Measurements from ENCODE around the gene TTC31.
A peak's percentile ranks its signal among the peaks of the same experiment; 100 is the strongest.
"Not testable (repeated sequence)": the region's sequence is repeated elsewhere in the genome, so short reads cannot be mapped to it uniquely, and the experiment has no call there.

TTC31 gene

DNA sequence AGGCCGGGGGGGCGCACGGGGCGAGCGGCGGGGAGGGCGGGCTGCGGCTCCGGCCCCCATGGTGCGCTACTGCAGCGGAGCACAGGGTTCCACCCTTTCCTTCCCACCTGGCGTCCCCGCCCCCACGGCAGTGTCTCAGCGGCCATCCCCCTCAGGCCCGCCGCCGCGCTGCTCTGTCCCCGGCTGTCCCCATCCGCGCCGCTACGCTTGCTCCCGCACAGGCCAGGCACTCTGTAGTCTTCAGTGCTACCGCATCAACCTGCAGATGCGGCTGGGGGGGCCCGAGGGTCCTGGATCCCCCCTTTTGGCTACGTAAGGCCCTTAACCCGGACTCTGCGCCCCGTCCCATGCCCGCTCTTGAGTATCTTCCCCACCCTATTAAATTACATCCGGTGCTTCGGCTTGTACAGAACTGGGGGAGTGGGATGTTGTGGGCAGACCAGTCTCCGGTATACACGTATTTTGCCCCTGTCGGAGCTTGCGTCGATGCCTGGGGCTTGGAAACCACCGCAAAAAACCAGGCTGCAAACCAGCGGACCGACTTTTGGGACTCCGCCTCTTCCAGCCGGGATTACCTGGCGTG, 25.2 kb upstream of the TTC31 start:
- peak; percentile 86 for DNase-seq

DNA sequence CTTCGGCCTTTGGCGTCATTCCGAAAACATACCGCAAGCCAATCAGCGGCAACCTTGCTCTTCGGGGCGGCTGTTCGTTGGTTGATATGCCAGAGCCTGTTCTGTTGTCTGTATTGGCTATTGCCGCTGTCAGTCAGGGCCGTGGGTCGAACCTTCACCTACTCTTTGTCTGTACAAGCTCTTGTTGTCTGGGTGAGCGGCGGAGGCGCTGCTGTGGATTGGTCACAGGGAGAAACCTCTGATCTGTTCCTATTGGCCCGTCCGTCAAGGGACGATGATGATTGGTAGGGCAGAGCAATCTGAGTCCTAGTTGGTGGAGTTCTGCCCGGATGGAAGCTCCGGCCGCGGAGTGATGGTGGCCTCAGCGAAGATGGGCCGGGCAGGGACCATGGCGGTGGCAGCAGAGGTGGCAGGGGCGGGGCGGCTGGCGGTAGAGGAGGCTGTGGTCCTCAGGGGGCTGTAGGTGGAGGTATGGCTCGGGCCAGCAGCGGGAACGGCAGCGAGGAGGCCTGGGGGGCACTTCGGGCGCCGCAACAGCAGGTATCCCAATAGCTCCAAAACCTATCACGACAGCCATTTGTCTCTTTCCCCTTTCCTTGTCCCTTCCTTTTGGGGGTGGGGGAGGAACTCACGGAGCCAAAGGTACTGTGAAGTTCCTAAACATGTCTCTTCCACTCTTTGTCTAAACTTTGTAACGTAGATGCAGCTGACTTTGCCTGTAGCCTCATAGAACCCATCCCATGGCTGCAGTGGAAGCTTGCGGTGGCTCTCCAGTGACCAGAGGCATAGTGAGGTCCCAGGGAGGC, 24.5 kb upstream of the TTC31 start, which contains the start of gene WBP1:
WBP1 (plus strand) TSS at position 307 of the 806 bp plus-strand sequence; CDS start at position 472, 165 bp downstream.
- peak; percentile 98 for DNase-seq

DNA sequence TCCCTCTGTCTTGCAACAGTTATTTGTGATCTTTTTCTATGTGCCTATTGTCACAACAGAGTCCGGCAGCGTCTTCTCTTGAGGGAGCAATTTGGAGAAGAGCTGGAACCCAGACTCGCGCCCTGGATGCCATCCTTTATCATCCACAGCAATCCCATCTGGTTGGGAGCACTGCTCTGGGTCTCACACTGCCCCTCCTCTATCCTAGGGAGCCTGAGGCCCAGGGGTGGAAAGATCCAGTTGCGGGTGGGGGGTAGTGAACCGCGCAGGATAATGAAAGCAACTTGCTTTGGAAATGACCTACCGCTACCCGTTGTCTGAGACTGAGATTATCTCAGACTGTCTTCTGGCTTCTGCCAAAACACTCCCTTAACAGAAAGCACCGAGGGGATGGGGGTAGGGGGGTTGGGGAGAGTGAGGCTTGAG, 23.9 kb upstream of the TTC31 start:
- peak; percentile 12 for DNase-seq

DNA sequence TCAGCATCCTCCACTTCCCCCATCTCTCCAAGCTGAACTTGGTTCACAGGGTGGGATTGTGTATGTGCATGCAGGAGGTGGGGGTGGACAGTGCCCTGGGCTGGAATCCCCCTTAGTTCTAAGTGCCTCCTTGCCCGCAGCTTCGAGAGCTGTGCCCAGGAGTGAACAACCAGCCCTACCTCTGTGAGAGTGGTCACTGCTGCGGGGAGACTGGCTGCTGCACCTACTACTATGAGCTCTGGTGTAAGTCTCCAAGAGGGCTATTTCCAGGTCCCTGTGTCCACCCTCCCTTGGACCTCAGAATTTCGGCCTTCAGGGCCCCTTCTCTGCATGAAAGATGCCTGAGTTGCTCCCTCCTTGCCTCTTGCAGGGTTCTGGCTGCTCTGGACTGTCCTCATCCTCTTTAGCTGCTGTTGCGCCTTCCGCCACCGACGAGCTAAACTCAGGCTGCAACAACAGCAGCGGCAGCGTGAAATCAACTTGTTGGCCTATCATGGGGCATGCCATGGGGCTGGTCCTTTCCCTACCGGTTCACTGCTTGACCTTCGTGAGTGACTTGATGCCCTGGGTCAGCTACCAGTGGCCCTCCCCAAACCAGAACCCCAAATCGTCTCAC, 23.3 kb upstream of the TTC31 start:
- DNase-seq, result not testable (repeated sequence)

DNA sequence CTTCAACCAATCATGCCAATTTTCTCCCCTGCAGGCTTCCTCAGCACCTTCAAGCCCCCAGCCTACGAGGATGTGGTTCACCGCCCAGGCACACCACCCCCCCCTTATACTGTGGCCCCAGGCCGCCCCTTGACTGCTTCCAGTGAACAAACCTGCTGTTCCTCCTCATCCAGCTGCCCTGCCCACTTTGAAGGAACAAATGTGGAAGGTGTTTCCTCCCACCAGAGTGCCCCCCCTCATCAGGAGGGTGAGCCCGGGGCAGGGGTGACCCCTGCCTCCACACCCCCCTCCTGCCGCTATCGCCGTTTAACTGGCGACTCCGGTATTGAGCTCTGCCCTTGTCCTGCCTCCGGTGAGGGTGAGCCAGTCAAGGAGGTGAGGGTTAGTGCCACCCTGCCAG, 22.7 kb upstream of the TTC31 start:
- DNase-seq, result not testable (repeated sequence)

DNA sequence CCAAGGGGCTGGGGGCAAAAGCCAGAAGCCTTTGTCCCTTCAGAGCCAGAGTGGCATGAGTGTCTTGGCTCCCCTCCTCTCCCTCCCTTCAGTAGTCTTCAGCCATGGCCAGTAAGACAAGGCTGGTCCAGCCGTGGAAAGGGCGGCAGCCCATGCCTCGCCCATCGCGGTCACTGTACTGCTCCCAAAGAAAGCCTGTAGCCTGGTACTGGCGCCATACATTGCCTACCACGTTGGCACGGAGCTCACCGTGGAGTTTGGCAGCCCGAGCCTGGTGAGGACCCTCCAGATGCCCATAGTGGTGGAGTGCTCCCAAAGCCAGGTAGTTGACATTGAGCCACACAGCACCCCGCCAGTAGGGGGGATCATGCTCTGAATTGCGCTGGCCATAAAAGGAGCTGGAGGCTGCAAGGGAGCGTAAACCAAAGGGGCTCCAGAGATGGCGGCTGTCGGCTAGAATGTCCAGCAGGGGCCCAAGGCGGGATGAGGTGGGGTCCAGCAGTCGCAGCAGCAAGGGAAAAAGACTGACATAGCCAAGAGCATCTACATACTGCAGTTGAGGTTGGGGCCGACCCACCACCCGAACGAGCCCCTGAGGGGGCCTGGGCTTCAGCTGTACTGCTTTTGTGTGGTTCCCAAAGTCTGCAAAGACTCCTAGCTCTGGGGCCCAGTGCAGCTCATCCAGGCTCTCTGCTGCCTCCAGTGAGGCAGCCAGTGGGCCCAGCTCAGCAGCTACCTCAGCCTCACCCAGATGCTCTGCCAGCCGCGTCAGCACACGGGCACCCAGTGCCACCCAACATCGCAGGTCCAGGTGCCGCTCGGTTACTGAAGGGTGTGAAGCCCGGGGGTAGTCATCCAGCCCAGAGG, 21.5 kb upstream of the TTC31 start:
- DNase-seq, result no peak

DNA sequence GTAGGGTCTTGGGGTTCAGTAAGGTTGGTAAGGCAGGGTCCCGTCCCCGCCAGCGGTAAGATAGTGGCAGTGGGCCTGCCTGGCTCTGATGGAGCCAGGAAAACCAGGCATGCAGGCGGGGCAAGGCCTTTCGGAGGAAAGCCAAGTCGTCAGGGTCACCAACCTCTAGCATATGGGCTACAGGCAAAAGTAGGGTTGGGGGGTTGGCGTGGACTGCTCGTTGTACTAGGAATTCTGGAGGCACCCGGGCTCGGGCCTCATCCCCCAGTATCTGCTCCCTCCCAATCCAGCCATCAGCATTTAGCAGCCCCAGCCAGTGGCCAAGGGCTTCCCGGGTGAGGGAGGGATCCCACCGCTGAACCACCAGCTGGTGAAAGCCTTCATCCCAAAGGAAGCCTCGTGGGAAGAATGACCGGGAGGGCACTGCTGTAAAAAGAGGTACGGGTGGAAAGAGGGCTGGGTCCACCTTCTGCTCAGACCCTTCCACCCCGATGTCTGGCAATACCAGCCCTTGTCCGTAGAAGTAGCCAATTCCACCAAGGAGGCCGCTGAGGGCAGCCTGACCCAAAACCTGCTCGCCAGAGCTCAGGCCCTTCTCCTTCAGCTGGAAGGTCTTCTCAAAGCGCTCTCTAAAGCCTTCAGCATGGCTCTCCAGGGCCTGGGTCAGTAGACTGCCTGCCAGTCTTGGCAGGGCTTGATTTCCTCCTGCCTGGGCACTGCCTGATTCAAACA, 20.7 kb upstream of the TTC31 start:
- no peak for DNase-seq

DNA sequence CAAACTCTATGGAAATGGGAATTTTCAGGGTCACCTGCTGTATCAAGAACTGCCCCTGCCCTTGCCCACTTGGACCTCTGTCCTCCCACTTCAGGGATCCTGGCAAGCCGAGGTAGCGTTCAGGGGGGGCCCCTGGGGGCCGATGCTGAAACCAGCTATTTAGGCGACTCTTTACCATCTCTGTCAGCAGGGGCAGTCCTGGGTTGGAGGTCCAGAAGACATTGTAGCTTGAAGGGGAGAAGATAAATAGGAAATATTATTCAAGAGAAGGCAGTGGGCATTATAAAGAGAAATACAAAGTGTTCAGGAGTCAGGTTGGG, 20.1 kb upstream of the TTC31 start:
- no peak for DNase-seq

DNA sequence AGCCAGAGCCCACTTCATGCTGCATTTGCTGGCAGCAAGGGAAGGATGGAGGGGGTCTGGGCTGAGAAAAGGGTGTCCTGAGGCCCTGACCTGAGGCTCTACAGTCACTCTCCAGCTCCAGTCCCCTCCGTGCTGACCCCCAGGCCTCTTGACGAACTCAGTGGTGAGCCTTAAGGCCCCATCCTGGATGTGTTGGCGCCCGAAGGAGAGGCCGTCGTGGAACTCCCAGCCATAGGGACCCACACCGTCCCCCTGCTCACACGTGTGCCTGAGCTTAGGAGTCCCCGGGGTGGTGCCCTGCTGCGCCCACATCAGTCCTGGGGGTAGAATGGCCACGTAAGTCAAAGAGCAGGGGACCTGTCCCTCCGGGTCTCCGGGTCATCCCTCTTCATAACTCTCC, 18.5 kb upstream of the TTC31 start:
- peak; percentile 11 for DNase-seq

DNA sequence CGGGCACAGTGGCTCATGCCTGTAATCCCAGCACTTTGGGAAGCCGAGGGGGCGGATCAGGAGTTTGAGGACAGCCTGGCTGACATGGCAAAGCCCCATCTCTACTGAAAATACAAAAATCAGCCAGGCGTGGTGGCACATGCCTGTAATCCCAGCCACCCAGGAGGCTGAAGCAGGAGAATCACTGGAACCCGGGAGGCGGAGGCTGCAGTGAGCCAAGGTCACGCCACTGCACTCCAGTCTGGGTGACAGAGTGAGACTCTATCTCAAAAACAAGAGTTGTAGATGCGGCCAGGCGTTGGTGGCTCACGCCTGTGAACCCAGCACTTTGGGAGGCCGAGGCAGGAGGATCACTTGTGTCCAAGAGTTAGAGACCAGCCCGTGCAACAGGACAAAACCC, 12.1 kb upstream of the TTC31 start:
- not testable (repeated sequence) for DNase-seq

DNA sequence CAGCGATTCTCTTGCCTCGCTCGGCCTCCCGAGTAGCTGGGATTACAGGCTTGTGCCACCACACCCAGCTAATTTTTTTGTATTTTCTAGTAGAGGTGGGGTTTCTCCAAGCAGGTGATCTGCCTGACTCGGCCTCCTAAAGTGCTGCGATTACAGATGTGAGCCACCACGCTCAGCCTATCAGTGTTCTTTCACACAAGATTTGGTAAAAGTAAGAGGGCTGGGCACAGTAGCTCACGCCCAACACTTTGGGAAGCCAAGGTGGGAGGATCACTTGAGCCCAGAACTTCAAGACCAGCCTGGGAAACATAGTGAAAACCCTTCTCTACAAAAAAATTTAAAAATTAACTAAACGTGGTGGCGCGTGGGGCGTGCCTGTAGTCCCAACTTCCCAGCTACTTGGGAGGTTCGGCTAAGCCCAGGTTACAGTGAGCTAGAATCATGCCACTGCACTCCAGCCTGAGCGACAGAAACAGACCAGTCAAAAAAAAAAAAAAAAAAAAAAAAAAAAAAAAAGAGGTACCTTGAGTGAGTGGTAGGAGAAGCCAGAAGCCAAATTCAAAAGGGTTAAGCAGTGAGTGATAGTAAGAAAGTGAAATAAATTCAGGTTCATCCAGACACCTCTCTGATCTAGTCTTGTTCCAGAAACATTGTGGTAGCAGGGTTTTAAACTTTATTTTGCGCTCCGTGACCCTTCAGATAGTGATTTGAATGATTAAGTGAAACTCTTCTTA, 11.4 kb upstream of the TTC31 start:
- DNase-seq, result no peak

DNA sequence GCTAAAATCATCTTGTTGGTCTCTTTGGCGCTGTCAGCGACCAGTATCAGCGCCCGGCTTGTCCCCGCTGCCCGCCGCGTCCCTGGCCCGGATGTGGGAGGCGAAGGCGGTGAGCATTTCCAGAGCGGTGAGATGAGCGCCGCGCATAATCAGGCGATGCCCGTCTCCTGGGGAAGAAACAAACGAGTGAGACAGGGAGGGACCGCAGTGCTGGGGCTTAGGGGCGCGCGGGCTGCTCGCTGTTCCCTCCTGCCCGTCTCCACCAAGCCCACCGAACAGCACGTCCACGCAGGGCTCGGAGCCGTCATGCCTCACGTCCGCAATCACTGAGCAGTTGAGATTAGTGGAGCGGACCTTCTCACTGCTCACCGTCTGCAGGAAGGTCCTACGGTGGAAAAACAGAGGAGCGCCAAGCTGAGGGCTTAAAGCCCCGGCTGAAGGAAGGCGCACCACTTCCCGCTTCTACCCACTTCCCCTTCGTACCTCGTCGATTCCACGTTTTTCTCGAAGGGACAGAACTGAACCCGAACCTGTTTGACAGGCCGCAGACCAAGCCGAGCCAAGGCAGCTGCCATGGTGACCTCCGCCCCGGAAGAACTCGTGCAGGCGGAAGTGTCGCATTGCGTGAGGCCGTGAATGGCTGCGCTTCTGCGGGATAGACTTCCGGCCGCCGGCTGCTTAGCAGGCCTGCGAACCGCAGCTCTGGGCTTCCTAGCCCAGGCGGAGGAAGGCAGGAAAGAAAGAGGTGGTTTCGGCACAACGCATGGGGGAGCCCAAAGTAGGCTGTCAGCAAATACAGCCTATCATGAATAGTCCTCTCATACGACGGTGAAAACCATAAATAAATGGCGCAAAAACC, 10.6 kb upstream of the TTC31 start, which contains the start of gene MRPL53:
MRPL53 (minus strand) TSS at position 595 of the 859 bp plus-strand sequence; CDS start at position 575, 20 bp downstream.
- DNase-seq, result peak; percentile 91

DNA sequence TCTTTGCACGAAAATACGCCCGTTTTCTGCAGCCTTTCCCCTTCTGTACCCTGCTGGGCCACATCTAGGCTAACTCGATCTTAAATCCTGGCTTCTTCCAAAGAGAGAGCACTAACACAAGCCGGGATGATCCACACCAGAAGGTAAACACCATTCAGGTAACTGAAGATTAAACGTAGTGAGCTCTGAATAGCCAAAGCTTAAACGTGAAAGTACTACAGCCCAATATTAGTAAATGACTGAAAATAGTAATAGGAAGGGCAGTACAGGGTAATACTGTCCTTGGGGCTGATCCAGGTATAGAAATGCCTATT, 10.0 kb upstream of the TTC31 start:
- DNase-seq, result no peak

DNA sequence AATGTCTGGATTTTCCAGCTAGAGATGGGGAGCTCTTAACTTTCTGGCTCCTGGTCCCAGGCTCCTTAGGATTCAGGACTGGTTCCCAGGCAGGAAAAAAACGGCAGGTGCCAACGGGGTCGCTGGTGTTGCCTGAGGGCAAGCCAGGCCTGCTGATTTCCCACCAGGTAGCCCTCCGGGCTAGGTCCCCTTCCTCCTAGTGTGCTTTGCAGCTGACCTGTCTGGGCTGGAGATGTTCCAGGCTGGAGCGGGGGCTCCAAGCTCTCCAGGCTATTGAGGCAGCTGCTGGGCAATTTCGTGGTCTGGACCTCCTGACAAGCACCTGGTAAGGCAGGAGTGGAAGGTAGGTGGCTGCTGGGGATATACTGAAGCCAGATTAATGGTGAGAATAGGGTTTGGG, 8.4 kb upstream of the TTC31 start:
- DNase-seq, result no peak

DNA sequence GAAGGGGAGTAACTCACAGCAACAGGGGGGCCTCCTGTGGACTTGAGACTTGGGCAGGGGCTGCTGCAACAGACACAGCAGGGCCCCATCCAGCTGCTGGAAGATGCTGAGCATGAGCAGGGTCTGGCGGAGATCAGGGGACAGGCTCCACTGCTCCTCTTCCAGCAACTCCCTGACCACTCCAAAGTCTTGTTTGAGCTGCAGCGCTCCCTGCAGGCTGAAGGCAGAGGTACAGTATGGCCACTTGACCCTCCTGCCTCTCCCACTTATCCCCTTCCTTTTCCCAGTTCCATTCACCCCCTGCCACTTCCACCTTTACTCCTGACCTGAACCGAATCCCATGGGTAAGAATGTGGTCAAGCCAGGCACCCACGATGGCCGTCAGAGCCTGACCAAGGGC, 8.0 kb upstream of the TTC31 start:
- peak; percentile 12 for DNase-seq

DNA sequence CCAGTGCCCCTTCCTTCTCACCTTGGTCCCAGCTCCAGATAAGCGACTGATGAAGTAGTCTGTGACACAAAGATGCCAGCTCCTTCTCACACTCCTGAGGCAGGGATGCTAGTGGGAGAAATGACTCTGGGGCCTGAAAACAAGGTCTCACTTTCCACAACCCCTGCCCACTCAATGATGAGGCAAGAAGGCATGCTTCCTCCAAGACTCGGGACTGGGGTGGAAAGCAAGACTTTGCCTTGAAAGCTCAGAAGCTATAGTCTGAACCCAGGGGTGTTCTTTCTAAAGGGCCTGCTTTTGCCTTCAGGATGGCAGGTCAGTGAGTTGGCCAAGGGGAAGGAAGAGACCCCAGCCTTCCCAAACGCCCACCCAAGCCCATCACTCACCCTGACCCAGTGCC, 1.4 kb upstream of the TTC31 start:
- no peak for DNase-seq

DNA sequence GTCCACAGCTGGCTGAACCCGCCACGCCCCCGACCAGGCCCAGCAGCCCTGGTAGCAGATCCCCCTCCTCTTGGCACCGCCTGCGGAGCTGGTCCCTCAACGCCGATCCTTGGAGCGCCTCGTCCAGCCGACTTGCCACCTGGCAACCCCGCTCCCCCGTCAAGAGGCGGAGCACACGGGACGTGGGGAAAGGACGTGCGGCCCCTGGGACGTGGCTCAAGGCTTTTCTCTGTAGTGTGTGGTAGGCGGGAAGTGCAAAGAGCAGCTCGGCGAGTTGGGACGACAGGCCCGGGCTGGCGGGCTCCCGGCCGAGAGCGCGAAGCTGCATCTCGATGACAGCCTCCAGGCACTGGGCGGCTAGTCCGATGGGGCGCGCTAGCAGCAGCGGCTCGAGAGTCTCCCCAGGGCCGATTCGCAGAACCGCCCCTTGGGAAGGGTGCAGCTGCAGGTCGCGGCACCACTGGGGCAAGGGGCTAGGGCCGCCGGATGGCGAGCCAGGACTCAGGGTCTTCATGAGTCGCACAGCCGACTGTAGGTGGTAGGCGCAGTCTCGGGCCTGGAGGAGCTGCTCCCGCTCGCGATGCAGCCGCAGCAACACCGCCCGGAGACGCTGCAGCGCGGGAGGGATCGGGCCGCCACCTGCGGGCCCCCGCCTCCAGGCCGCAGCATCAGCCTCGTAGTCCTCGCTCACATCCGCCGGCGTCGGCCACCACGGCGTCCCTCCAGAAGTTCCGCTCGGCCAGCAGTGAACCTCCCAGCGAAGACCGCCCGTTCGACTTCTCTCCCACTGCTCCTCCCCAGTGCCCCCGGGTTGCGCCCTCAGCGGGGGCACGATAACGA, 700 bp upstream of the TTC31 start:
- DNase-seq, result peak; percentile 68

DNA sequence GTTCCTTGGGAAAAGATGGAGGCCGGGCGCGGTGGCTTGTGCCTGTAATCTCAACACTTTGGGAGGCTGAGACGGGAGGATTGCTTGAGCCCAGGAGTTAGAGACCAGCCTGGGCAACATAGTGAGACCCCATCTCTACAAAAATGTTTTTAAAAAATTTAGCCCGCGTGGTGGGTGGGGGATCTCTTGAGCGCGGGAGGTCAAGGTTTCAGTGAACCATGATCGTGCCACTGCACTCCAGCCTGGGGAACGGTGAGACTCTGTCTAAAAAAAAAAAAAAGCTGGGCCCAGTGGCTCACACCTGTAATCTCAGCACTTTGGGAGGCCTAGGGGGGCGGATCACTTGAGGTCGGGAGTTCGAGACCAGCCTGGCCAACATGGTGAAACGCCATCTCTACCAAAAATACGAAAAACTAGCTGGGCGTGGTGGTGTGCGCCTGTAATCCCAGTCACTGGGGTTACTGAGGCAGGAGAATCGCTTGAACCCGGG, 839 bp downstream of the TTC31 start:
- DNase-seq, result not testable (repeated sequence)

DNA sequence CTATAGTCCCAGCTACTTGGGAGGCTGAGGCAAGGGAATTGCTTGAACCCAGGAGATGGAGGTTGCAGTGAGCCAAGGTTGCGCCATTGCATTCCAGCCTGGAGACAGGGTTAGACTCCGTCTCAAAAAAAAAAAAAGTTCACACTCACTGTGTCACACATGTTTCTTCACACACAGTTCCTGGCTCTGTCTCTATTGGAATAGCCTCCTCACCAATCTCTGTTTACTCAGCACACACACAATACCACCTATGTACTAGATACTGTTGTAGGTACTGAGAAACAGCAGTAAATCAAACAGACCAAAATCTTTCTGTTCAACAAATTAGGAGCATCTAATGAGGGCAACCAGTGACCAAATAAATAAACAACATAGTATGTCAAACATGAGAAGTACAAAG, 3.3 kb downstream of the TTC31 start:
- DNase-seq, result no peak

Data from NCI-H69 (cell line).